Measurements from ENCODE around the gene PTPN2. TPM values are rescaled to one million over a fixed set of nuclear protein-coding genes. Genes with fewer than 3 reads are reported as not detected.
A peak's percentile ranks its signal among the peaks of the same experiment; 100 is the strongest.

Gene PTPN2
- total and polyA plus RNA-seq, 2 experiments from 2014 or later = 49.9 to 65.5 TPM

DNA sequence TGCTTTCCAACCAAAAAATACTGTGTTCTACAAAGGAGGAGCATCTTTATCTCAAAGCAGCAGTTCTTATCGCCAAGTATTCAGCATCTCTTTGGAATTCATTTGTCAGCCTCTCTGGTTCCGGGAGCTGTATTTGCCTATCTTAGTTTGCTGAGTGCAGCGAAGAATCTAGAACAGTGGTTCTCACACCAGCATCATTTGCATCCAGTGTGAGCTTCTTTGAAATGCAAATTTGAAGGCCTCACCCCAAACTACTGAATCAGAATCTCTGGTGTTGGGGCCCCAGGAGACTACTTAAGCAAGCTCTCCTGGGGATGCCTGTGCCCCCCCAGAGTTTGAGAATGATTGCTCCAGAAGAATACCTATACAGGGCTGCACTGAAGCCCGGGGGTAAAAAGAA lies 1.5 kb upstream of the PTPN2 start:
- H3K27me3 ChIP-seq (ENCODE audit: insufficient read depth) = no peaks in the 10 kb centered on the region
- ATAC-seq (peak; percentile 51), DNase-seq (ENCODE audit: low spot score) (peak; percentile 85)
- Mint-ChIP-seq H3K27me3 (ENCODE audit: insufficient read depth, low read depth, poor library complexity) (peaks cover 14% of the 10 kb centered on the region), H3K27ac (0 out of 2 replicates have a peak overlapping the region, but pooled peaks have one; percentile 32), H3K4me3 (peak overlapping the region; percentile 87), H3K36me3 (ENCODE audit: low read depth) (peaks cover 16% of the 10 kb centered on the region; the same call in 2 of the 3 replicates), H3K9me3 (peaks cover 12% of the 10 kb centered on the region; the same call in 2 of the 3 replicates), H3K4me1 (peaks cover 44% of the 10 kb centered on the region)
- H3F3A ChIP-seq (replicated peaks; ENCODE audit: low read depth) = 0 out of 2 replicates have a peak, but pooled peaks cover 3% of the 10 kb centered on the region
- peak overlapping the region; percentile 50; the same call in 1 of the 2 replicates for H3K4me3 ChIP-seq
- peak overlapping the region; percentile 70 for H3K4me2 ChIP-seq
- H3K27ac ChIP-seq (ENCODE audit: low read depth) = peak overlapping the region; percentile 40; the same call in 1 of the 2 replicates
- H2AFZ ChIP-seq = no peak overlapping the region
- H3K79me2 ChIP-seq (replicated peaks; ENCODE audit: insufficient read depth) = peaks cover 27% of the 10 kb centered on the region
- no peaks in the 10 kb centered on the region for H4K20me1 ChIP-seq (replicated peaks; ENCODE audit: insufficient read depth)
- H3K4me1 ChIP-seq (ENCODE audit: insufficient read depth) = peaks cover 28% of the 10 kb centered on the region
- 0 out of 2 replicates have a peak, but pooled peaks have one; percentile 45 for TF ChIP-seq ZNF462 (CRISPR knock-in tag; IDR thresholded peaks at IDR 0.05)
- TF ChIP-seq ZNF331 (CRISPR knock-in tag; IDR thresholded peaks at IDR 0.05; ENCODE audit: low read depth) = no peak
- peak; percentile 41; the same call in 1 of the 2 replicates for TF ChIP-seq NANOG (IDR thresholded peaks at IDR 0.05; ENCODE audit: borderline replicate concordance)
- no peaks in the 10 kb centered on the region for H3K36me3 ChIP-seq (ENCODE audit: insufficient read depth)
- H3K9me2 ChIP-seq (ENCODE audit: insufficient read depth) = no peaks in the 10 kb centered on the region

All from GM23338 (cell line).